DOHH2 (cell line): ENCODE measurements around the gene FAS.

ENCODE experiments used
- EZH2phosphoT487 ChIP-seq: fragments of 200-600 bp; sonication (generic); IDR thresholded peaks from 2 replicates; pipeline ENCODE4 v1.6.1; 2017; ENCODE audit warnings: borderline replicate concordance, mild to moderate bottlenecking, antibody characterized with exemption, low read length, moderate library complexity, mixed read lengths
- TF ChIP-seq, protein P1 (sequence below): fragments of 200-600 bp; sonication (generic); IDR thresholded peaks from one replicate; pipeline ENCODE4 v1.5.1; 2014; ENCODE audit warnings: antibody characterized with exemption, mild to moderate bottlenecking, low read depth, low read length; ENCODE audit not compliant: poor library complexity, severe bottlenecking

DNA sequence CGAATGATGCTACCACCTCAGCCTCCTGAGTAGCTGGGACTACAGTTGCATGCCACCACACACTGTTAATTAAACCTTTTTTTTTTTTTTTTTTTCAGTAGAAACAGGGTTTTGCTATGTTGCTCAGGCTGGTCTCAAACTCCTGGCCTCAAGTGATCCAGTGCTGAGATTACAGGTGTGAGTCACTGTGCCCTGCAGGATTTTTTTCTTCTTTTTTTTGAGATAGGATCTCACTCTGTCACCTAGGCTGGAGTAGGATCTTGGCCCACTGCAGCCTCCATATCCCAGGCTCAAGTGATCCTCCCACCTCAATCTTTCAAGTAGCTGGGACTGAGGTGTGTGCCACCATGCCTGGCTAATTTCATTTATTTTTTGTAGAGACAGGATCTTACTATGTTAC lies 44.4 kb upstream of the FAS start:
- TF ChIP-seq, protein P1, sequence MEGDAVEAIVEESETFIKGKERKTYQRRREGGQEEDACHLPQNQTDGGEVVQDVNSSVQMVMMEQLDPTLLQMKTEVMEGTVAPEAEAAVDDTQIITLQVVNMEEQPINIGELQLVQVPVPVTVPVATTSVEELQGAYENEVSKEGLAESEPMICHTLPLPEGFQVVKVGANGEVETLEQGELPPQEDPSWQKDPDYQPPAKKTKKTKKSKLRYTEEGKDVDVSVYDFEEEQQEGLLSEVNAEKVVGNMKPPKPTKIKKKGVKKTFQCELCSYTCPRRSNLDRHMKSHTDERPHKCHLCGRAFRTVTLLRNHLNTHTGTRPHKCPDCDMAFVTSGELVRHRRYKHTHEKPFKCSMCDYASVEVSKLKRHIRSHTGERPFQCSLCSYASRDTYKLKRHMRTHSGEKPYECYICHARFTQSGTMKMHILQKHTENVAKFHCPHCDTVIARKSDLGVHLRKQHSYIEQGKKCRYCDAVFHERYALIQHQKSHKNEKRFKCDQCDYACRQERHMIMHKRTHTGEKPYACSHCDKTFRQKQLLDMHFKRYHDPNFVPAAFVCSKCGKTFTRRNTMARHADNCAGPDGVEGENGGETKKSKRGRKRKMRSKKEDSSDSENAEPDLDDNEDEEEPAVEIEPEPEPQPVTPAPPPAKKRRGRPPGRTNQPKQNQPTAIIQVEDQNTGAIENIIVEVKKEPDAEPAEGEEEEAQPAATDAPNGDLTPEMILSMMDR = no peak
- TF ChIP-seq EZH2phosphoT487 = no peak
